GM06990 (cell line): ENCODE measurements around the gene FIGLA.

Experiments used
- DNase-seq: peaks from one replicate; pipeline ENCODE4 v3.0.0-alpha.2; 2011; ENCODE audit not compliant: insufficient read length; ENCODE audit errors: extremely low read depth
- H3K27me3 ChIP-seq: replicated peaks from 2 replicates; pipeline ENCODE4 v1.6.0; 2011; ENCODE audit warnings: low read length; ENCODE audit not compliant: control insufficient read depth, insufficient read depth
- H3K36me3 ChIP-seq: 2 replicates; pipeline ENCODE4 v1.5.1; 2011; ENCODE audit warnings: low read length; ENCODE audit not compliant: control insufficient read depth, insufficient read depth
- H3K4me3 ChIP-seq: replicated peaks from 2 replicates; pipeline ENCODE4 v1.5.1; 2011; ENCODE audit warnings: low read depth, mild to moderate bottlenecking, control low read depth, low read length
- CTCF ChIP-seq: IDR thresholded peaks from 2 replicates; pipeline ENCODE4 v1.5.1; 2011; ENCODE audit warnings: low read length, control low read depth, mild to moderate bottlenecking, inconsistent platforms; ENCODE audit not compliant: insufficient read depth, poor library complexity, severe bottlenecking

The FIGLA gene

GRCh38 chr2:70822843-70823242, 32.4 kb upstream of the FIGLA start:
- no peak for TF ChIP-seq CTCF
- DNase-seq = no peak
- H3K27me3 ChIP-seq = no peaks in the 10 kb centered on the region; the same call in 1 of the 2 replicates

GRCh38 chr2:70820499-70820898, 30.1 kb upstream of the FIGLA start, which contains the start of gene CLEC4F:
Gene CLEC4F, minus strand, starts transcription at chr2:70820599. Its CDS starts 76 bp downstream, at chr2:70820523.
- no peaks in the 10 kb centered on the region; the same call in 1 of the 2 replicates for H3K27me3 ChIP-seq
- TF ChIP-seq CTCF = no peak

More at GRCh38 chr2:70822843-70823242, 32.4 kb upstream of the FIGLA start:
- no peak overlapping the region for H3K4me3 ChIP-seq
- H3K36me3 ChIP-seq = no peaks in the 10 kb centered on the region

GRCh38 chr2:70817284-70817954, 27.0 kb upstream of the FIGLA start:
- no peaks in the 10 kb centered on the region for H3K36me3 ChIP-seq
- no peak for TF ChIP-seq CTCF
- no peak overlapping the region for H3K4me3 ChIP-seq
- no peaks in the 10 kb centered on the region; the same call in 1 of the 2 replicates for H3K27me3 ChIP-seq
- DNase-seq = no peak

More at GRCh38 chr2:70820499-70820898, 30.1 kb upstream of the FIGLA start, which contains the start of gene CLEC4F:
- H3K36me3 ChIP-seq = no peaks in the 10 kb centered on the region
- H3K4me3 ChIP-seq = no peak within 1 kb of the TSS
- no peak for DNase-seq

GRCh38 chr2:70816726-70817125, 26.3 kb upstream of the FIGLA start:
- H3K27me3 ChIP-seq = no peaks in the 10 kb centered on the region; the same call in 1 of the 2 replicates
- DNase-seq = no peak

GRCh38 chr2:70808983-70809958, 18.8 kb upstream of the FIGLA start:
- H3K27me3 ChIP-seq = no peaks in the 10 kb centered on the region
- no peaks in the 10 kb centered on the region for H3K36me3 ChIP-seq
- no peak for TF ChIP-seq CTCF
- no peak for DNase-seq
- no peak overlapping the region for H3K4me3 ChIP-seq

More at GRCh38 chr2:70816726-70817125, 26.3 kb upstream of the FIGLA start:
- no peaks in the 10 kb centered on the region for H3K36me3 ChIP-seq
- H3K4me3 ChIP-seq = no peak overlapping the region
- no peak for TF ChIP-seq CTCF
